Keratinocyte (primary cell): ENCODE measurements around the gene ANKRD44. TPM values are rescaled to one million over a fixed set of nuclear protein-coding genes. Genes with fewer than 3 reads are reported as not detected.

ENCODE experiments used
- DNase-seq: peaks from one replicate; pipeline ENCODE4 v3.0.0-alpha.2; 2011; ENCODE audit warnings: low read depth, missing footprints, low spot score
- FAIRE-seq: peaks from 2 replicates; lab custom pipeline; 2011; peaks lifted over from hg19 to GRCh38; lab: Jason Lieb, UNC
- H2AFZ ChIP-seq: 2 replicates; pipeline ENCODE4 v1.6.0; 2012; ENCODE audit warnings: low read length, control low read depth, inconsistent platforms; ENCODE audit not compliant: control insufficient read depth
- H3K27ac ChIP-seq: 2 replicates; pipeline ENCODE4 v1.5.1; 2011; ENCODE audit warnings: low read length; ENCODE audit not compliant: control insufficient read depth, insufficient read depth
- H3K27me3 ChIP-seq: 3 replicates; pipeline ENCODE4 v1.6.0; 2011; ENCODE audit warnings: low read length; ENCODE audit not compliant: control insufficient read depth, insufficient read depth; ENCODE audit errors: extremely low read depth
- H3K36me3 ChIP-seq, 2 experiments: 2 replicates in 1 of 2; 3 replicates in 1 of 2; pipeline ENCODE4 v1.5.1; 2011; ENCODE audit warnings: low read length in 2 of 2, mild to moderate bottlenecking in 1 of 2; ENCODE audit not compliant: control insufficient read depth in 2 of 2, insufficient read depth in 2 of 2; ENCODE audit errors: extremely low read depth in 1 of 2
- H3K4me1 ChIP-seq: 3 replicates; pipeline ENCODE4 v1.5.1; 2011; ENCODE audit warnings: low read length; ENCODE audit not compliant: control insufficient read depth, insufficient read depth; ENCODE audit errors: extremely low read depth
- H3K4me2 ChIP-seq: 3 replicates; pipeline ENCODE4 v1.6.0; 2011; ENCODE audit warnings: low read depth, low read length; ENCODE audit not compliant: control insufficient read depth, insufficient read depth; ENCODE audit errors: extremely low read depth
- H3K4me3 ChIP-seq, 3 experiments: fragments of 200-600 bp in 1 of 3; sonication (generic) in 1 of 3; 2 replicates in 2 of 3; 3 replicates in 1 of 3; pipeline ENCODE4 v1.5.1; 2011 to 2016; ENCODE audit warnings: low read length in 3 of 3, mild to moderate bottlenecking in 3 of 3, control low read depth in 2 of 3, inconsistent platforms in 1 of 3, low read depth in 1 of 3, mixed read lengths in 1 of 3, mixed run types in 1 of 3, moderate library complexity in 1 of 3; ENCODE audit not compliant: control insufficient read depth in 2 of 3, insufficient read depth in 2 of 3; ENCODE audit errors: extremely low read depth in 1 of 3
- H3K79me2 ChIP-seq: 2 replicates; pipeline ENCODE4 v1.6.0; 2012; ENCODE audit warnings: low read length; ENCODE audit not compliant: control insufficient read depth, insufficient read depth
- H3K9ac ChIP-seq: 3 replicates; pipeline ENCODE4 v1.6.0; 2011; ENCODE audit warnings: low read length; ENCODE audit not compliant: control insufficient read depth, insufficient read depth; ENCODE audit errors: extremely low read depth
- H3K9me1 ChIP-seq: 3 replicates; pipeline ENCODE4 v1.6.0; 2011; ENCODE audit warnings: low read length; ENCODE audit not compliant: control insufficient read depth, insufficient read depth; ENCODE audit errors: extremely low read depth
- H3K9me3 ChIP-seq: 2 replicates; pipeline ENCODE4 v1.5.1; 2012; ENCODE audit warnings: low read depth, low read length; ENCODE audit not compliant: control insufficient read depth
- H4K20me1 ChIP-seq: 3 replicates; pipeline ENCODE4 v1.6.0; 2011; ENCODE audit warnings: low read length; ENCODE audit not compliant: control insufficient read depth, insufficient read depth; ENCODE audit errors: extremely low read depth
- CTCF ChIP-seq, 3 experiments: IDR thresholded peaks in 1 of 3; conservative IDR thresholded peaks in 1 of 3; optimal IDR thresholded peaks in 1 of 3; 2 replicates in 2 of 3; 3 replicates in 1 of 3; pipeline versions ENCODE3 to v1.5.1; 2011; ENCODE audit warnings: low read length in 3 of 3, mild to moderate bottlenecking in 3 of 3, moderate library complexity in 2 of 3, control low read depth in 1 of 3, inconsistent platforms in 1 of 3; ENCODE audit not compliant: insufficient read depth in 2 of 3; ENCODE audit errors: extremely low read depth in 1 of 3
- EZH2 ChIP-seq: IDR thresholded peaks from one replicate; pipeline ENCODE4 v1.6.1; 2012; ENCODE audit warnings: inconsistent platforms, mild to moderate bottlenecking, low read length, moderate library complexity
- dilution Hi-C: fragments of 300-500 bp; cut with MboI; formaldehyde crosslinking; loops from one replicate; pipeline ENCODE4 v1.7.0; 2020; ENCODE audit warnings: low sequenced_read_pairs; ENCODE audit not compliant: extremely low pct_ligation_motif_present
- polyA plus RNA-seq, 5 experiments: library from polyadenylated mRNA; depleted of rRNA in 3 of 5; stranded (reverse) in 3 of 5; stranded (forward) in 1 of 5; unstranded in 1 of 5; fragments of >200 nt; gene quantifications; 1 replicate in 1 of 5; 2 replicates in 3 of 5; 3 replicates in 1 of 5; pipeline versions ENCODE4 v1.2.1 to v1.2.3, GENCODE V29; 2011 to 2012; ENCODE audit warnings: missing spikeins in 2 of 5, low read depth in 1 of 5, low replicate concordance in 1 of 5

Gene ANKRD44
- polyA plus RNA-seq, 1 donor (not counting 4 experiments of a cell fraction or from before 2014, with no cell fraction given): 0.35 TPM

GRCh38 chr2:197168705-197169104 is 141.9 kb downstream of the ANKRD44 start:
- dilution Hi-C loops: no loop called here
- no peaks in the 10 kb centered on the region for H3K36me3 ChIP-seq
- FAIRE-seq: peak; percentile 29

GRCh38 chr2:197167608-197168314 is 142.8 kb downstream of the ANKRD44 start:
- dilution Hi-C loops: no loop called here
- H4K20me1 ChIP-seq: no peaks in the 10 kb centered on the region
- no peak overlapping the region for H3K9ac ChIP-seq
- DNase-seq: no peak
- H3K27ac ChIP-seq: no peak overlapping the region
- no peak for FAIRE-seq
- H3K9me3 ChIP-seq: no peaks in the 10 kb centered on the region
- no peaks in the 10 kb centered on the region for H3K4me1 ChIP-seq
- no peaks in the 10 kb centered on the region for H3K9me1 ChIP-seq
- H3K4me3 ChIP-seq: no peak overlapping the region
- H3K27me3 ChIP-seq: peaks cover 4% of the 10 kb centered on the region
- H3K4me2 ChIP-seq: no peak overlapping the region
- TF ChIP-seq CTCF (optimal IDR thresholded peaks at IDR 0.05 in 1 of 3, IDR thresholded peaks at IDR 0.05 in 1 of 3, conservative IDR thresholded peaks at IDR 0.05 in 1 of 3; ENCODE audit: extremely low read depth in 1 of 3, insufficient read depth in 2 of 3, low read length in 3 of 3): no peak
- no peak for TF ChIP-seq EZH2
- no peaks in the 10 kb centered on the region for H3K79me2 ChIP-seq
- H3K36me3 ChIP-seq: no peaks in the 10 kb centered on the region
- no peak overlapping the region for H2AFZ ChIP-seq

More at GRCh38 chr2:197168705-197169104, 141.9 kb downstream of the ANKRD44 start:
- TF ChIP-seq EZH2 (no peak), CTCF (optimal IDR thresholded peaks at IDR 0.05 in 1 of 3, IDR thresholded peaks at IDR 0.05 in 1 of 3, conservative IDR thresholded peaks at IDR 0.05 in 1 of 3; ENCODE audit: extremely low read depth in 1 of 3, insufficient read depth in 2 of 3, low read length in 3 of 3) (peak; percentile 48 to 85 (median 66))
- Histone ChIP-seq H3K9me3 (no peaks in the 10 kb centered on the region), H3K9me1 (no peaks in the 10 kb centered on the region), H3K9ac (no peak overlapping the region), H3K27me3 (peaks cover 4% of the 10 kb centered on the region), H3K4me1 (no peaks in the 10 kb centered on the region), H4K20me1 (no peaks in the 10 kb centered on the region), H3K4me2 (no peak overlapping the region), H3K79me2 (no peaks in the 10 kb centered on the region), H3K27ac (no peak overlapping the region), H3K4me3 (no peak overlapping the region), H2AFZ (no peak overlapping the region)
- DNase-seq: no peak
